ENCODE data around the gene PVR. TPM values are rescaled to one million over a fixed set of nuclear protein-coding genes. Genes with fewer than 3 reads are reported as not detected.

PVR gene
- total RNA-seq, 1 donor from 2014 or later = 14.8 TPM

DNA sequence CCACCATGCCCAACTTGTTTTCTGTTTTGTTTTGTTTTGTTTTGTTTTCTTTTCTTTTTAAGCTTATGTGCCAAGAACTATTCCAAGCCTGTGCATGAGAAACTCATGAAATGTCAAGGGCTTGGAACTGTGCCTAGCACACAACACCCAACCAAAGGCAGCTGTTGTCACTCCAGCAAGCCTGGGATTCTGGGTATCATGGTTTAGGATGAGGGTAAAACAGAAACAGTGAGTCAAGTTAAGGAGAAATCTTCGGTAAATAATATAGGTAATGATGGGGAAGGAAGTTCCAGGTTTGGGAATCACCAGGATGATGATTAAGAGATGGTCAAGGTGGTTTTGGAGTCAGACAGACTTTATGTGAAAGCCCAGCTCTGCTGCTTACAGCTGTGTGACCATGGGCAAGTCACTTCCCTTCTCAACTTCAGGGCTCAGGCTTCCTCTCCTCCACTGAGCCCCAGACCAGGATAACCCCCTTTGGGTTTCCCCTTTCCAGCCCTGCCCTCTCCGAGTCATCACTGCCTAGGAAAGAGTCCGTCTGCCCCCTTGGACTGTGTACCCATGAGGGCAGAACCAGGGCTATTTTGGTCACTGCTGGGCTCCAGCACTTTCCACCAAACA lies 5.0 kb downstream of the PVR start:
- Mint-ChIP-seq H3K4me3 (ENCODE audit: unreplicated experiment) (no peak overlapping the region), H3K27ac (ENCODE audit: unreplicated experiment) (no peak overlapping the region), H3K27me3 (ENCODE audit: unreplicated experiment) (peaks cover 2% of the 10 kb centered on the region), H3K36me3 (ENCODE audit: unreplicated experiment) (no peaks in the 10 kb centered on the region), H3K4me1 (ENCODE audit: low read depth, unreplicated experiment) (no peaks in the 10 kb centered on the region), H3K9me3 (ENCODE audit: unreplicated experiment) (peaks cover 2% of the 10 kb centered on the region)
- DNase-seq = no peak
- TF ChIP-seq CTCF (IDR thresholded peaks at IDR 0.05; ENCODE audit: partially characterized antibody, unreplicated experiment) = no peak

GRCh38 chr19:44649578-44650145 lies 6.0 kb downstream of the PVR start:
- TF ChIP-seq CTCF (IDR thresholded peaks at IDR 0.05; ENCODE audit: partially characterized antibody, unreplicated experiment) = no peak
- H3K4me1 Mint-ChIP-seq (ENCODE audit: low read depth, unreplicated experiment) = no peaks in the 10 kb centered on the region
- H3K27me3 Mint-ChIP-seq (ENCODE audit: unreplicated experiment) = peaks cover under 1% of the 10 kb centered on the region
- no peak for DNase-seq
- H3K9me3 Mint-ChIP-seq (ENCODE audit: unreplicated experiment) = no peaks in the 10 kb centered on the region
- no peak overlapping the region for H3K27ac Mint-ChIP-seq (ENCODE audit: unreplicated experiment)
- H3K36me3 Mint-ChIP-seq (ENCODE audit: unreplicated experiment) = no peaks in the 10 kb centered on the region
- no peak overlapping the region for H3K4me3 Mint-ChIP-seq (ENCODE audit: unreplicated experiment)

GRCh38 chr19:44653343-44653742 lies 9.6 kb downstream of the PVR start:
- H3K4me1 Mint-ChIP-seq (ENCODE audit: low read depth, unreplicated experiment) = no peaks in the 10 kb centered on the region
- TF ChIP-seq CTCF (IDR thresholded peaks at IDR 0.05; ENCODE audit: partially characterized antibody, unreplicated experiment) = no peak
- H3K27ac Mint-ChIP-seq (ENCODE audit: unreplicated experiment) = no peak overlapping the region
- no peaks in the 10 kb centered on the region for H3K27me3 Mint-ChIP-seq (ENCODE audit: unreplicated experiment)
- H3K4me3 Mint-ChIP-seq (ENCODE audit: unreplicated experiment) = no peak overlapping the region
- DNase-seq = no peak
- no peaks in the 10 kb centered on the region for H3K36me3 Mint-ChIP-seq (ENCODE audit: unreplicated experiment)
- no peaks in the 10 kb centered on the region for H3K9me3 Mint-ChIP-seq (ENCODE audit: unreplicated experiment)

DNA sequence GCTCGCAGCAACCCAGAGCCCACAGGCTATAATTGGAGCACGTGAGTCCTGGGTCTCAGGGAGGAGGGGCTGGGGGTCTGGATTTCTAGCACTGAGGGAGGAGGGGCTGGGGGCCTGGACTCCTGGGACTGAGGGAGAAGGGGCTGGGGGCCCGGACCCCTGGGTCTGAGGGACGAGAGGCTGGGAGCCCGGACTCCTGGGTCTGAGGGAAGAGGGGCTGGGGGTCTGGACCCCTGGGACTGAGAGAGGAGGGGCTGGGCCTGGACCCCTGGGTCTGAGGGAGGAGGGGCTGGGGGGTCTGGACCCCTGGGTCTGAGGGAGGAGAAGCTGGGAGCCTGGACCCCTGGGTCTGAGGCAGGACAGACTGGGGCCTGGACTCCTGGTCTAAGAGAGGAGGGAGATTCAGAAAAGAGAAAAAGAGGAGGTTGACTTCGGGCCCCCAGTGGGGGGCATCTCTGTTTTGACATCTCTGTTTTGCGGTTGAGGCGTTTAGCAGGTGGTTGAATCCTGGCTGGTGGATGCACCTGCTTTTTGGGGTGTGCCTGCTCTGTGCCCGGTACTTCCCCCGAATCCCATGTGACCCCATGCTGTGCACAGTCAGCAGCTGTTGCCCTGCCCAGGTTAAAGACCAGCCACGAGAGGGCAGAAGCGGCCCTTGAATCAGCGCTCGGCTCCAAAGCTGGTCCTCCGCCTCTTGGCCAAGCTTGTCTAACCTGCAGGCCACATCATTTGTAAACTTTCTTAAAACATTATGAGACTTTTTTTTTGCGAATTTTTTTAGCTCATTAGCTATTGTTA lies 10.5 kb downstream of the PVR start:
- H3K27me3 Mint-ChIP-seq (ENCODE audit: unreplicated experiment) = no peaks in the 10 kb centered on the region
- no peaks in the 10 kb centered on the region for H3K9me3 Mint-ChIP-seq (ENCODE audit: unreplicated experiment)
- DNase-seq = peak; percentile 66
- peak; percentile 16 for TF ChIP-seq CTCF (IDR thresholded peaks at IDR 0.05; ENCODE audit: partially characterized antibody, unreplicated experiment)
- H3K27ac Mint-ChIP-seq (ENCODE audit: unreplicated experiment) = no peak overlapping the region
- H3K4me1 Mint-ChIP-seq (ENCODE audit: low read depth, unreplicated experiment) = no peaks in the 10 kb centered on the region
- no peaks in the 10 kb centered on the region for H3K36me3 Mint-ChIP-seq (ENCODE audit: unreplicated experiment)
- H3K4me3 Mint-ChIP-seq (ENCODE audit: unreplicated experiment) = no peak overlapping the region
